ENCODE measurements around the gene CX3CR1. TPM values are rescaled to one million over a fixed set of nuclear protein-coding genes. Genes with fewer than 3 reads are reported as not detected.
"Not testable (repeated sequence)": the region's sequence is repeated elsewhere in the genome, so short reads cannot be mapped to it uniquely, and the experiment has no call there.

The CX3CR1 gene
- total and polyA plus RNA-seq, 3 experiments from 2014 or later, result 0.74 to 98.7 (median 1.1) TPM

GRCh38 chr3:39228496-39228895 lies 51.3 kb downstream of the CX3CR1 start:
- peaks cover 40 to 41% (median 40%) of the 10 kb centered on the region in 3 donors for H3K4me1 Mint-ChIP-seq
- H3K36me3 Mint-ChIP-seq, result no peaks in the 10 kb centered on the region
- ChIA-PET CTCF (interaction anchor here (1.2 to 1.6 kb wide), 3 partner anchors 9 to 60 kb away, joined by 3 to 5 read pairs (median 5); no protein-coding TSS in a partner anchor), POLR2A (no interaction called here)
- H3K9me3 Mint-ChIP-seq, result no peaks in the 10 kb centered on the region
- Histone ChIP-seq H3K27me3 (ENCODE audit: insufficient read depth, low read length, poor library complexity, severe bottlenecking) (no peaks in the 10 kb centered on the region), H3K27ac (ENCODE audit: low read depth, low read length) (no peak overlapping the region), H3K4me3 (ENCODE audit: low read length) (no peak overlapping the region), H3K4me1 (ENCODE audit: insufficient read depth, low read length) (peaks cover 3% of the 10 kb centered on the region), H3K9me3 (ENCODE audit: low read length) (no peaks in the 10 kb centered on the region), H3K36me3 (ENCODE audit: insufficient read depth, low read length) (no peaks in the 10 kb centered on the region)
- H3K4me3 Mint-ChIP-seq, result no peak overlapping the region
- peaks cover 4 to 11% of the 10 kb centered on the region in 2 donors for H3K27me3 Mint-ChIP-seq
- H3K27ac Mint-ChIP-seq, result no peak overlapping the region
- no peak for DNase-seq

GRCh38 chr3:39227596-39227995 lies 52.2 kb downstream of the CX3CR1 start:
- POLR2A ChIA-PET; H3K36me3 Mint-ChIP-seq; H3K9me3 Mint-ChIP-seq; H3K36me3 ChIP-seq (ENCODE audit: insufficient read depth, low read length); H3K27me3 ChIP-seq (ENCODE audit: insufficient read depth, low read length, poor library complexity, severe bottlenecking); H3K4me3 ChIP-seq (ENCODE audit: low read length); H3K27ac ChIP-seq (ENCODE audit: low read depth, low read length); DNase-seq; H3K9me3 ChIP-seq (ENCODE audit: low read length); H3K4me3 Mint-ChIP-seq; H3K4me1 ChIP-seq (ENCODE audit: insufficient read depth, low read length); H3K27ac Mint-ChIP-seq; CTCF ChIA-PET: not testable (repeated sequence)
- Mint-ChIP-seq H3K4me1 (peaks cover 39 to 41% (median 40%) of the 10 kb centered on the region in 3 donors), H3K27me3 (peaks cover 4 to 11% of the 10 kb centered on the region in 2 donors)

DNA sequence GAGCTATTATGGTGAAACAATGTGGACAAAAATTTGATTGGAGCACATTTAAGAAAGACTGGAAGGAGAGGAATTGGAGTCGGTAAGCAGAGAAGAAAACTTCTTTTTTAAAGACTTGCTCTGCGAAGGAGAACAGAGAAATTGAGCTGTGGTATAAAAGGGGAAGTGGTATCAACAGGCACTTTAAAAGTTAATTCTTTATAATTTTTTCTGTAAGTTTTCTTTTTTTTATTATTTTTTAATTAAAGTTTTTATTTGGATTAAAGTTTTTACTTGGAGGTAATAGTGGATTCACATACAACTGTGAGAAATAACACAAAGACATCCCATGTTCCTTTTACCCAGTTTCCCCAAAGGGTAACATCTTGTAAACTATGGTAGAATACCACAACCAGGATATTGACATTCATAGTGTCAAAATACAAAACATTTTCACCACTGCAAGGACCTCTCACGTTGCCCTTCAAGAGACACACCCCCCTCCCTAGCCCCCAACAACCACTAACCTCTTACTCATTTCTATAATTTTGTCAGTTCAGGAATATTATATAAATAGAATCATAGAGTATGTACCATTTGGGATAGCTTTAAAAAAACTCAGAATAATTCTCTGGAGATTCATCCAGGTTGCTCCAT lies 53.6 kb downstream of the CX3CR1 start:
- Mint-ChIP-seq H3K4me3 (peak overlapping the region in 1 of 7 donors; percentile 48), H3K36me3 (no peaks in the 10 kb centered on the region), H3K27me3 (peaks cover 0 to 4% of the 10 kb centered on the region in 2 donors), H3K9me3 (no peaks in the 10 kb centered on the region), H3K27ac (peak overlapping the region in 2 of 8 donors; percentile 48 to 71), H3K4me1 (peaks cover 35 to 39% (median 37%) of the 10 kb centered on the region in 3 donors)
- Histone ChIP-seq H3K36me3 (ENCODE audit: insufficient read depth, low read length) (no peaks in the 10 kb centered on the region), H3K9me3 (ENCODE audit: low read length) (no peaks in the 10 kb centered on the region), H3K27ac (ENCODE audit: low read depth, low read length) (no peak overlapping the region), H3K4me1 (ENCODE audit: insufficient read depth, low read length) (peaks cover 8% of the 10 kb centered on the region), H3K27me3 (ENCODE audit: insufficient read depth, low read length, poor library complexity, severe bottlenecking) (no peaks in the 10 kb centered on the region), H3K4me3 (ENCODE audit: low read length) (no peak overlapping the region)
- no peak for DNase-seq
- CTCF ChIA-PET, result interaction anchor here (1.0 kb wide), 2 partner anchors 8 to 65 kb away, joined by 3 to 5 read pairs; no protein-coding TSS in a partner anchor
- POLR2A ChIA-PET, result no interaction called here

DNA sequence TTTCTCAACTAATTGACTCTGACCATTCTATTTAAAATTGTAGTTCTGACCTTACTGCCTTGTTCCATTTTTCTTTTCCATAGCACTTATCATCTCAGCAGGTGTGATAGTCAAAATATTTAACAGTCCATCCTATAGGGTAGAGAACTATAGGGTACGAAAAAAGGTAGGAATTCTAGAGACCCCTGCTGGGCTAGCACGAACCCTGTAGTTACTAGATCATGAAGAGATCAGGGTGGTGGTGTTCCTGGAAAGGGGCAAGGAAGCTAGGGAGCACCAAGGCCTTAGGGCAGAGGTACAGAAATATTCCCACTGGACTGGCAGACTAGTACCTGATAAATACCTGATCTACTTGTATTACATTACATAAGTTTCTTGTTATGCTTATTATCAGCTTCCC lies 55.5 kb downstream of the CX3CR1 start:
- Mint-ChIP-seq H3K9me3 (no peaks in the 10 kb centered on the region), H3K4me1 (peaks cover 47% of the 10 kb centered on the region in 3 donors), H3K36me3 (peaks cover 0 to 3% (median 0%) of the 10 kb centered on the region in 3 donors), H3K4me3 (no peak overlapping the region), H3K27me3 (peaks cover 0 to 1% of the 10 kb centered on the region in 2 donors), H3K27ac (peak overlapping the region in 4 of 8 donors; percentile 7 to 97 (median 65))
- H3K4me1 ChIP-seq (ENCODE audit: insufficient read depth, low read length), result peaks cover 12% of the 10 kb centered on the region
- H3K27me3 ChIP-seq (ENCODE audit: insufficient read depth, low read length, poor library complexity, severe bottlenecking), result no peaks in the 10 kb centered on the region
- H3K36me3 ChIP-seq (ENCODE audit: insufficient read depth, low read length), result no peaks in the 10 kb centered on the region
- CTCF ChIA-PET, result no interaction called here
- H3K27ac ChIP-seq (ENCODE audit: low read depth, low read length), result no peak overlapping the region
- POLR2A ChIA-PET, result interaction anchor here (1.2 kb wide), 1 partner anchor 33 kb away, joined by 3 read pairs; no protein-coding TSS in a partner anchor
- no peak for DNase-seq
- no peak overlapping the region for H3K4me3 ChIP-seq (ENCODE audit: low read length)
- no peaks in the 10 kb centered on the region for H3K9me3 ChIP-seq (ENCODE audit: low read length)

DNA sequence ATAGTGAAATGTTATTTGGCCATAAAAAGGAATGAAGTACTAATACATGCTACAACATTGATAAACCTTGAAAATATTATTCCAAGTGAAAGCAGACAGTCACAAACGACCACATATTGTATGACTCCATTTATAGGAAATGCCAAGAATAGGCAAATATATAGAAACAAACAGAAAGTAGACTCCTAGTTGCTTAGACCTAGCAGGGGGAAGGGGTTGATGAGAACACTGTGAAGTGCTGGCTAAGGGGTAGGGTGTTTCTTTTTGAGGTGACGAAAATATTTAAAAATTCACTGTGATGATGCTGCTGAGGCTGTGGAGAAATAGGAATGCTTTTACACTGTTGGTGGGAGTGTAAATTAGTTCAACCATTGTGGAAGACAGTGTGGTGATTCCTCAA lies 56.9 kb downstream of the CX3CR1 start:
- ChIA-PET CTCF (no interaction called here), POLR2A (no interaction called here)
- Mint-ChIP-seq H3K4me3 (peak overlapping the region in 3 of 7 donors; percentile 4 to 55 (median 17)), H3K9me3 (no peaks in the 10 kb centered on the region), H3K27ac (peak overlapping the region in 6 of 8 donors; percentile 12 to 81 (median 46)), H3K27me3 (peaks cover 0 to 1% of the 10 kb centered on the region in 2 donors), H3K4me1 (peaks cover 47% of the 10 kb centered on the region in 3 donors), H3K36me3 (peaks cover 0 to 3% (median 0%) of the 10 kb centered on the region in 3 donors)
- H3K4me1 ChIP-seq (ENCODE audit: insufficient read depth, low read length), result peaks cover 12% of the 10 kb centered on the region
- no peaks in the 10 kb centered on the region for H3K36me3 ChIP-seq (ENCODE audit: insufficient read depth, low read length)
- no peaks in the 10 kb centered on the region for H3K9me3 ChIP-seq (ENCODE audit: low read length)
- H3K27me3 ChIP-seq (ENCODE audit: insufficient read depth, low read length, poor library complexity, severe bottlenecking), result no peaks in the 10 kb centered on the region
- H3K27ac ChIP-seq (ENCODE audit: low read depth, low read length), result no peak overlapping the region
- no peak for DNase-seq
- H3K4me3 ChIP-seq (ENCODE audit: low read length), result no peak overlapping the region

DNA sequence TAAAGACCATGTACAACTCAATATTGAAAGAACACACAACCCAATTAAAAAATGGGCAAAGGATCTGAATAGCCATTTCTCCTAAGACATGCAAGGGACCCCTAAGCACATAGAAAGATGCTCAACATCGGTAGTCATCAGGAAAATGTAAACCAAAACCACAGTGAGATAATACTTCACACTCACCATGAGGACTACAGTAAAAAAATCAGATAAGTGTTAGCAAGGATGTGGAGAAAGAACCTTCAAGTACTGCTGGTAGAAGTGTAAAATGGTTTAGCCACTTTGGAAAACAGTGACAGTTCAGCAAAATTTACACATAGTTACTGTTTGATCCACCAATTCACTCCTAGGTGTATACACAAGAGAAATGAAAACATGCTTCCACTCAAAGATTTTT lies 57.4 kb downstream of the CX3CR1 start:
- H3K36me3 Mint-ChIP-seq, result peaks cover 0 to 3% (median 0%) of the 10 kb centered on the region in 3 donors
- peak overlapping the region in 6 of 7 donors; percentile 4 to 55 (median 13) for H3K4me3 Mint-ChIP-seq
- ChIA-PET CTCF (no interaction called here), POLR2A (no interaction called here)
- no peak overlapping the region for H3K27ac ChIP-seq (ENCODE audit: low read depth, low read length)
- peak overlapping the region in 4 of 8 donors; percentile 37 to 81 (median 62) for H3K27ac Mint-ChIP-seq
- H3K27me3 Mint-ChIP-seq, result peaks cover 0 to 1% of the 10 kb centered on the region in 2 donors
- DNase-seq, result peak in 1 of 5 donors; percentile 29
- no peaks in the 10 kb centered on the region for H3K9me3 ChIP-seq (ENCODE audit: low read length)
- no peak overlapping the region for H3K4me3 ChIP-seq (ENCODE audit: low read length)
- H3K9me3 Mint-ChIP-seq, result no peaks in the 10 kb centered on the region
- H3K4me1 ChIP-seq (ENCODE audit: insufficient read depth, low read length), result peaks cover 12% of the 10 kb centered on the region
- peaks cover 47 to 48% (median 47%) of the 10 kb centered on the region in 3 donors for H3K4me1 Mint-ChIP-seq
- H3K36me3 ChIP-seq (ENCODE audit: insufficient read depth, low read length), result no peaks in the 10 kb centered on the region
- no peaks in the 10 kb centered on the region for H3K27me3 ChIP-seq (ENCODE audit: insufficient read depth, low read length, poor library complexity, severe bottlenecking)

- Mint-ChIP-seq H3K27ac (peak overlapping the region in 7 of 8 donors; percentile 3 to 88 (median 75)), H3K4me3 (peak overlapping the region in 5 of 7 donors; percentile 34 to 67 (median 52)), H3K27me3 (peaks cover 0 to 3% of the 10 kb centered on the region in 2 donors), H3K9me3 (no peaks in the 10 kb centered on the region), H3K4me1 (peaks cover 52 to 59% (median 53%) of the 10 kb centered on the region in 3 donors), H3K36me3 (peaks cover 0 to 8% (median 0%) of the 10 kb centered on the region in 3 donors)
- Histone ChIP-seq H3K27ac (ENCODE audit: low read depth, low read length) (no peak overlapping the region), H3K4me3 (ENCODE audit: low read length) (no peak overlapping the region), H3K36me3 (ENCODE audit: insufficient read depth, low read length) (no peaks in the 10 kb centered on the region), H3K27me3 (ENCODE audit: insufficient read depth, low read length, poor library complexity, severe bottlenecking) (no peaks in the 10 kb centered on the region), H3K4me1 (ENCODE audit: insufficient read depth, low read length) (peaks cover 12% of the 10 kb centered on the region), H3K9me3 (ENCODE audit: low read length) (no peaks in the 10 kb centered on the region)
- ChIA-PET CTCF (interaction anchor here (1.3 kb wide), 1 partner anchor 10 kb away, joined by 3 read pairs; no protein-coding TSS in a partner anchor), POLR2A (no interaction called here)
- no peak for DNase-seq
Measured at GRCh38 chr3:39221141-39221530, 58.7 kb downstream of the CX3CR1 start.

GRCh38 chr3:39220407-39221140 lies 59.3 kb downstream of the CX3CR1 start:
- H3K36me3 ChIP-seq (ENCODE audit: insufficient read depth, low read length), result no peaks in the 10 kb centered on the region
- no peaks in the 10 kb centered on the region for H3K9me3 ChIP-seq (ENCODE audit: low read length)
- DNase-seq, result no peak
- CTCF ChIA-PET, result interaction anchor here (1.3 to 1.8 kb wide), 2 partner anchors 9 to 31 kb away, joined by 3 to 6 read pairs; no protein-coding TSS in a partner anchor
- H3K4me3 ChIP-seq (ENCODE audit: low read length), result no peak overlapping the region
- Mint-ChIP-seq H3K9me3 (no peaks in the 10 kb centered on the region), H3K27me3 (peaks cover 0 to 3% of the 10 kb centered on the region in 2 donors), H3K4me1 (peaks cover 47 to 55% (median 49%) of the 10 kb centered on the region in 3 donors), H3K27ac (peak overlapping the region in 7 of 8 donors; percentile 3 to 88 (median 75)), H3K4me3 (peak overlapping the region in 4 of 7 donors; percentile 50 to 67 (median 52)), H3K36me3 (peaks cover 0 to 8% (median 0%) of the 10 kb centered on the region in 3 donors)
- H3K27me3 ChIP-seq (ENCODE audit: insufficient read depth, low read length, poor library complexity, severe bottlenecking), result no peaks in the 10 kb centered on the region
- H3K27ac ChIP-seq (ENCODE audit: low read depth, low read length), result no peak overlapping the region
- peaks cover 12% of the 10 kb centered on the region for H3K4me1 ChIP-seq (ENCODE audit: insufficient read depth, low read length)
- POLR2A ChIA-PET, result no interaction called here
